Measurements from ENCODE around the gene CBLN3.

Gene CBLN3

DNA sequence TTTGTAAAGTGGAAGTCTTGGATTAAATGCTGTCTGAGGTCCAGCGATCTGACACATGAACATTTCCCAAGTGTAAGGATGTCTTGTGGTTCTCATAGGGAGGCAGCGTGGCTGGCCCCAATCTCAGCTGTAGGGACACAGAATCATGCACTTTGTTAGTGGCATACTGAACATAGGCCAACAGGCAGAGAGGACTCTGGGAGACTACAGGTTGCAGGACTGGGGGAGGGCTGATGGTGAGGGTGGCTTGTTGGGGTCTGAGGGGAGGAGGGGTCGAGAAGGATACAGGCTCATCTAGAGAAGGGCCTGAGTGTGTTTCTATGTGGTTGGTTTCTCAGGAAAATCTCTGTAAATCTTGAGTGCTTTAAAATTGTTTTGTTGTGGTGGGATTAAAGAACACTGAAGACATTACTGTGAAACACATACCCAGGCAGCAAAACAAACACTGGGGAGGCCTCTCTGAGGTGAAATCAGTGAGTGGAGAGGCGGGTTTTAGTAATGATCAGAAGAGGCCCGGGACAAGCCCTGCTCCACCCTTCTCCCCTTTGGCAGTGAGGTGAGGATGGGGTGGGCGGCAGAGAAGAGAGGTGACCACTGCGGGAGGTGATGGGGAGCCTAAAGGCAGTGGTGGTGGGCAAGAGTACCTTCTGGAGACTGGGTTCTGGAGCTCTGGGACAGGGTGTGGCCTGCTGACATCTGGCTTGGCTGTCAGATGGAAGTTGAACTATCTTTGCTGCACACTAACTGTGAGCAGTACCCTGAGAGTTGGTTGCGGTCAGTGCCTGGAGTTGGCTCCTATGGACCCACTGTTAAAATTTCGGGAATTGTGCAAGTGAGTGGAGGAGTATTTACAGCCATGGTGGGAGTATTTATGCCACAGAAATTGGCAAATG is 27.4 kb downstream of the CBLN3 start:
- no peaks in the 10 kb centered on the region for H3K36me3 ChIP-seq (replicated peaks; ENCODE audit: low read depth, low read length)
- H3K4me2 ChIP-seq (ENCODE audit: low read length) = no peak overlapping the region
- H3K9me3 ChIP-seq (ENCODE audit: insufficient read depth, low read length) = no peaks in the 10 kb centered on the region

DNA sequence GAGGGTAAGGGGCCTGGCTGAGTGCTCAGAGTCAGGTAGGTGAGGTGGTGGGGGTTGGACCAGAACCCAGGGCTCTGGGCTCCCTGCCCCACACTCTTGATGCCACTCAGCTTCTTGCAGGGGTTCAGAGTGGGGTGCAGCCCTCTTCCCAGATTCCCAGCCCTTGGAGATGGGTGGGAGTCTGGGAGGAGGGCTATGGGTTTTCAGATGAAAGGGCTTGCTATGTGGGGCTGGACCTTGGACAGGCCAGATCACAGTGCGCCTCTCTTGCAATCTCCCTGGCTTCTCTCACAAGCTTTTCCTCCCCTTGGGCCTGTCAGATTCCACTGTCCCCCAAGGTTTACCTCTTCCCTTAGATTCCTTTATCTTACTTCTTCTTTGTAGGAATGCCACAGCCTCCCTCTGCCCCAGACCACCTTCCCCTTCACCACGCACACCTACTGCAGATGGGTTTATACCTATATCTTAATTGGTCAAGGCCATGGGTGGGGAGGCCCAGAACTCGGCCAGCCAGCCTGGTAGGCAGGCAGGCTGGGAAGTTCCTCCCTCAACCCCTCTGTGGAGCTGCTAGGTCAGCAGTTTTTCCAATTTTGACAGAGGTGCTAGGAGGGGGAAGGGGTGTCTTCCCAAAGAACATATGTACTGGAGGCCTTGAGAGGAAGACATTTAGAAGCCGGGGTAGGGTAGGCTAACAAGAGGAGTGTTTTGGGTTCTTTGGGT is 29.3 kb downstream of the CBLN3 start:
- Histone ChIP-seq H3K4me3 (ENCODE audit: low read length) (no peak overlapping the region), H3K9me3 (ENCODE audit: insufficient read depth, low read length) (no peaks in the 10 kb centered on the region), H3K4me1 (ENCODE audit: low read length) (no peaks in the 10 kb centered on the region), H3K79me2 (ENCODE audit: low read length) (no peaks in the 10 kb centered on the region), H3K36me3 (replicated peaks; ENCODE audit: low read depth, low read length) (no peaks in the 10 kb centered on the region), H3K4me2 (ENCODE audit: low read length) (peak overlapping the region; percentile 80), H3K9ac (ENCODE audit: low read length) (no peak overlapping the region), H2AFZ (ENCODE audit: low read depth, low read length) (no peak overlapping the region), H3K27ac (ENCODE audit: low read length) (no peak overlapping the region), H4K20me1 (ENCODE audit: insufficient read depth, low read length) (no peaks in the 10 kb centered on the region), H3K27me3 (ENCODE audit: low read depth, low read length) (peaks cover 17% of the 10 kb centered on the region; the same call in 1 of the 2 replicates)
- TF ChIP-seq EZH2phosphoT487 (IDR thresholded peaks at IDR 0.05; ENCODE audit: low read depth) = no peak
- TF ChIP-seq, protein P1, sequence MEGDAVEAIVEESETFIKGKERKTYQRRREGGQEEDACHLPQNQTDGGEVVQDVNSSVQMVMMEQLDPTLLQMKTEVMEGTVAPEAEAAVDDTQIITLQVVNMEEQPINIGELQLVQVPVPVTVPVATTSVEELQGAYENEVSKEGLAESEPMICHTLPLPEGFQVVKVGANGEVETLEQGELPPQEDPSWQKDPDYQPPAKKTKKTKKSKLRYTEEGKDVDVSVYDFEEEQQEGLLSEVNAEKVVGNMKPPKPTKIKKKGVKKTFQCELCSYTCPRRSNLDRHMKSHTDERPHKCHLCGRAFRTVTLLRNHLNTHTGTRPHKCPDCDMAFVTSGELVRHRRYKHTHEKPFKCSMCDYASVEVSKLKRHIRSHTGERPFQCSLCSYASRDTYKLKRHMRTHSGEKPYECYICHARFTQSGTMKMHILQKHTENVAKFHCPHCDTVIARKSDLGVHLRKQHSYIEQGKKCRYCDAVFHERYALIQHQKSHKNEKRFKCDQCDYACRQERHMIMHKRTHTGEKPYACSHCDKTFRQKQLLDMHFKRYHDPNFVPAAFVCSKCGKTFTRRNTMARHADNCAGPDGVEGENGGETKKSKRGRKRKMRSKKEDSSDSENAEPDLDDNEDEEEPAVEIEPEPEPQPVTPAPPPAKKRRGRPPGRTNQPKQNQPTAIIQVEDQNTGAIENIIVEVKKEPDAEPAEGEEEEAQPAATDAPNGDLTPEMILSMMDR (IDR thresholded peaks at IDR 0.05; ENCODE audit: low read depth, low read length) = no peak

More for the DNA sequence above, 27.4 kb downstream of the CBLN3 start:
- H2AFZ ChIP-seq (ENCODE audit: low read depth, low read length) = no peak overlapping the region
- H3K4me3 ChIP-seq (ENCODE audit: low read length) = no peak overlapping the region
- peaks cover 17% of the 10 kb centered on the region; the same call in 1 of the 2 replicates for H3K27me3 ChIP-seq (ENCODE audit: low read depth, low read length)
- H3K4me1 ChIP-seq (ENCODE audit: low read length) = no peaks in the 10 kb centered on the region
- H3K27ac ChIP-seq (ENCODE audit: low read length) = no peak overlapping the region
- no peaks in the 10 kb centered on the region for H4K20me1 ChIP-seq (ENCODE audit: insufficient read depth, low read length)
- no peak overlapping the region for H3K9ac ChIP-seq (ENCODE audit: low read length)
- TF ChIP-seq, protein P1 (IDR thresholded peaks at IDR 0.05; ENCODE audit: low read depth, low read length) = no peak
- TF ChIP-seq EZH2phosphoT487 (IDR thresholded peaks at IDR 0.05; ENCODE audit: low read depth) = no peak
- no peaks in the 10 kb centered on the region for H3K79me2 ChIP-seq (ENCODE audit: low read length)

DNA sequence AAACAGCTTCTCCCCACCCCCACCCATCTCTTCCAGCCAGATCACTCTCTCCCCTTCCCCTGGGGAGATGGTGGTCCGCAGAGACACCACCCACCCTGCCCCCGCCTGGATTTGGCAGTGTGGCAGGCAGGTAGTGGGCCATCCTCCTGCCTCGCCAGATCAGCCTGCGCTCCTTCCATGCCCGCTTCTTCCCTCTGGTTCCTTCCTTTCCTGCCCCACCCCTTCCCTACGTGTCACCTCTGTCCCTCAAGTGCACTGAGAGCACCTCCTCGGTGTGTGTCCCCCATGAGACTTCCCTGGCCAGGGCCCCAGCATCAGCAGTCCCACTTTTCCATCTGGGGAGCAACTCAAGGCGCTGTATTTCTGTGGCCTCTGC is 30.0 kb downstream of the CBLN3 start:
- peak overlapping the region; percentile 68; the same call in 1 of the 2 replicates for H2AFZ ChIP-seq (ENCODE audit: low read depth, low read length)
- TF ChIP-seq, protein P1 (IDR thresholded peaks at IDR 0.05; ENCODE audit: low read depth, low read length) = no peak
- no peak for TF ChIP-seq EZH2phosphoT487 (IDR thresholded peaks at IDR 0.05; ENCODE audit: low read depth)
- H3K27me3 ChIP-seq (ENCODE audit: low read depth, low read length) = peaks cover 13% of the 10 kb centered on the region; the same call in 1 of the 2 replicates
- no peaks in the 10 kb centered on the region for H4K20me1 ChIP-seq (ENCODE audit: insufficient read depth, low read length)
- H3K9me3 ChIP-seq (ENCODE audit: insufficient read depth, low read length) = no peaks in the 10 kb centered on the region
- H3K36me3 ChIP-seq (replicated peaks; ENCODE audit: low read depth, low read length) = no peaks in the 10 kb centered on the region
- H3K9ac ChIP-seq (ENCODE audit: low read length) = peak overlapping the region; percentile 40
- H3K4me3 ChIP-seq (ENCODE audit: low read length) = peak overlapping the region; percentile 76
- no peaks in the 10 kb centered on the region for H3K4me1 ChIP-seq (ENCODE audit: low read length)
- no peak overlapping the region for H3K27ac ChIP-seq (ENCODE audit: low read length)
- peak overlapping the region; percentile 80 for H3K4me2 ChIP-seq (ENCODE audit: low read length)
- no peaks in the 10 kb centered on the region for H3K79me2 ChIP-seq (ENCODE audit: low read length)

All from OCI-LY3 (cell line).